Activated CD4-positive, alpha-beta T cell treated with anti-CD3 and anti-CD28 coated beads, Interleukin-10, Interleukin-2, amounts not matched to agents 100 ng/mL and 50 ng/mL, durations not matched to agents 16 hours and 8 hours (primary cell): ENCODE measurements around the gene NUDT14.
A peak's percentile ranks its signal among the peaks of the same experiment; 100 is the strongest.

Experiments
- DNase-seq: peaks from one replicate; pipeline ENCODE4 v3.0.0-alpha.2; 2020

Gene NUDT14

GRCh38 chr14:105196265-105196960 lies 15.3 kb upstream of the NUDT14 start:
- no peak for DNase-seq

- DNase-seq = no peak
These were observed 14.6 kb upstream of the NUDT14 start for GRCh38 chr14:105195522-105196264.

- no peak for DNase-seq
These were observed 13.9 kb upstream of the NUDT14 start for GRCh38 chr14:105195051-105195450.

GRCh38 chr14:105193916-105194782 lies 13.0 kb upstream of the NUDT14 start:
- no peak for DNase-seq

GRCh38 chr14:105192866-105193731 lies 12.0 kb upstream of the NUDT14 start:
- no peak for DNase-seq

GRCh38 chr14:105187935-105188524 lies 6.9 kb upstream of the NUDT14 start:
- DNase-seq = no peak

GRCh38 chr14:105187116-105187515 lies 6.0 kb upstream of the NUDT14 start:
- DNase-seq = no peak

- no peak for DNase-seq
These were observed 4.9 kb upstream of the NUDT14 start for GRCh38 chr14:105185973-105186372.

- DNase-seq = no peak
These were observed 3.9 kb upstream of the NUDT14 start for GRCh38 chr14:105185001-105185400.

- no peak for DNase-seq
These were observed 3.3 kb upstream of the NUDT14 start for GRCh38 chr14:105184461-105184860.

GRCh38 chr14:105182296-105183020 lies 1.3 kb upstream of the NUDT14 start:
- no peak for DNase-seq

- DNase-seq = no peak
These were observed 610 bp upstream of the NUDT14 start for GRCh38 chr14:105181549-105182295.

GRCh38 chr14:105179191-105179590 lies 1.9 kb downstream of the NUDT14 start:
- no peak for DNase-seq

- no peak for DNase-seq
These were observed 2.3 kb downstream of the NUDT14 start for GRCh38 chr14:105178868-105179140.

GRCh38 chr14:105178069-105178867 lies 2.8 kb downstream of the NUDT14 start:
- no peak for DNase-seq

- no peak for DNase-seq
These were observed 4.0 kb downstream of the NUDT14 start for GRCh38 chr14:105177082-105177481.

- DNase-seq = no peak
These were observed 4.6 kb downstream of the NUDT14 start for GRCh38 chr14:105176513-105176912.

GRCh38 chr14:105173901-105174894 lies 6.9 kb downstream of the NUDT14 start:
- DNase-seq = peak; percentile 62

GRCh38 chr14:105173145-105173544 lies 8.0 kb downstream of the NUDT14 start:
- no peak for DNase-seq
